HCT116 (cell line): ENCODE measurements around the gene KAT6B. TPM values are rescaled to one million over a fixed set of nuclear protein-coding genes. Genes with fewer than 3 reads are reported as not detected.

Experiments used
- ATAC-seq: fragments of 200-7000 bp; cut with Tn5 transposase; 2 replicates; pipeline ENCODE4 v1.9.1; 2020; ENCODE audit warnings: mild to moderate bottlenecking, moderate library complexity
- BruUV-seq: library from RNA; stranded (reverse); fragments of 400-500 nt; replicated peaks from 2 replicates; lab custom pipeline; 2021; lab: Mats Ljungman, UMichigan
- CTCF ChIA-PET: fragments of 300-600 bp; sonication (Branson Sonifier 250); formaldehyde crosslinking; loops from one replicate; lab custom pipeline; 2021; ENCODE audit warnings: antibody characterized with exemption; lab: Charles Lee
- POLR2A ChIA-PET: fragments of 300-600, 350-600 bp; sonication (Branson Sonifier 250); formaldehyde crosslinking; loops from one replicate; lab custom pipeline; 2021; ENCODE audit warnings: antibody characterized with exemption; lab: Charles Lee
- RAD21 ChIA-PET, 2 experiments: fragments of 300-600 bp; sonication (Branson Sonifier 250); formaldehyde crosslinking; loops; one replicate each; lab custom pipeline; 2023; ENCODE audit warnings: low total read pairs in 2 of 2; ENCODE audit not compliant: uncharacterized antibody in 2 of 2, unreplicated experiment in 2 of 2, low non-redundant PET in 1 of 2; lab: Charles Lee
- DNase-seq: peaks from one replicate; pipeline ENCODE4 v3.0.0-alpha.2; 2010; ENCODE audit warnings: low read depth, low spot score
- H2AFZ ChIP-seq: fragments of 200-600 bp; shearing (Covaris generic), sonication (generic); 2 replicates; pipeline ENCODE4 v1.6.1; 2017; ENCODE audit warnings: low read depth, mixed run types, mixed read lengths, antibody characterized with exemption, low read length; ENCODE audit not compliant: poor library complexity, severe bottlenecking
- H3K27ac ChIP-seq: 2 replicates; pipeline ENCODE4 v1.5.1; 2012; ENCODE audit warnings: low read depth, low read length
- H3K27me3 ChIP-seq: fragments of 200-600 bp; sonication (generic); 2 replicates; pipeline ENCODE4 v1.6.1; 2016; ENCODE audit warnings: mixed run types, low read length, mixed read lengths; ENCODE audit not compliant: insufficient read depth
- H3K36me3 ChIP-seq, 2 experiments: fragments of 200-500 bp in 1 of 2; fragments of 200-600 bp in 1 of 2; sonication (Bioruptor generic) in 1 of 2; sonication (generic) in 1 of 2; 2 replicates each; pipeline versions ENCODE4 v1.5.1 to v1.6.1; 2014 to 2016; ENCODE audit warnings: low read length in 2 of 2, inconsistent platforms in 1 of 2, mixed read lengths in 1 of 2, mixed run types in 1 of 2; ENCODE audit not compliant: insufficient read depth in 2 of 2, control insufficient read depth in 1 of 2
- H3K4me1 ChIP-seq, 2 experiments: fragments of 200-600 bp in 1 of 2; sonication (generic) in 1 of 2; 2 replicates each; pipeline versions ENCODE4 v1.5.1 to v1.6.1; 2012 to 2017; ENCODE audit warnings: low read length in 2 of 2, inconsistent platforms in 1 of 2, mild to moderate bottlenecking in 1 of 2, mixed read lengths in 1 of 2, mixed run types in 1 of 2, moderate library complexity in 1 of 2; ENCODE audit not compliant: insufficient read depth in 2 of 2, control insufficient read depth in 1 of 2
- H3K4me2 ChIP-seq: fragments of 200-600 bp; sonication (generic); 2 replicates; pipeline ENCODE4 v1.6.1; 2017; ENCODE audit warnings: mixed run types, low read length, mixed read lengths
- H3K4me3 ChIP-seq, 2 experiments: fragments of 200-600 bp in 1 of 2; sonication (generic) in 1 of 2; replicated peaks in 1 of 2; 2 replicates each; pipeline ENCODE4 v1.5.1; 2011 to 2016; ENCODE audit warnings: low read length in 2 of 2, control low read depth in 1 of 2, low read depth in 1 of 2, mild to moderate bottlenecking in 1 of 2, mixed read lengths in 1 of 2, mixed run types in 1 of 2
- H3K79me2 ChIP-seq: fragments of 200-600 bp; sonication (generic); 2 replicates; pipeline ENCODE4 v1.6.1; 2017; ENCODE audit warnings: mild to moderate bottlenecking, mixed run types, low read length, moderate library complexity, mixed read lengths; ENCODE audit not compliant: insufficient read depth
- H3K9ac ChIP-seq: fragments of 200-600 bp; sonication (generic); 2 replicates; pipeline ENCODE4 v1.6.1; 2016; ENCODE audit warnings: low read length, mixed read lengths
- H3K9me2 ChIP-seq: fragments of 200-600 bp; sonication (generic), shearing (Covaris generic); 2 replicates; pipeline ENCODE4 v1.6.1; 2017; ENCODE audit warnings: mixed run types, mild to moderate bottlenecking, moderate library complexity; ENCODE audit not compliant: insufficient read depth
- H3K9me3 ChIP-seq, 2 experiments: fragments of 200-500 bp in 1 of 2; fragments of 200-600 bp in 1 of 2; sonication (Bioruptor generic) in 1 of 2; sonication (generic) in 1 of 2; 2 replicates each; pipeline ENCODE4 v1.6.1; 2014 to 2017; ENCODE audit warnings: low read length in 2 of 2, mixed read lengths in 2 of 2, inconsistent platforms in 1 of 2, low read depth in 1 of 2, mild to moderate bottlenecking in 1 of 2, mixed run types in 1 of 2, moderate library complexity in 1 of 2; ENCODE audit not compliant: control insufficient read depth in 1 of 2, insufficient read depth in 1 of 2
- H4K20me1 ChIP-seq: fragments of 200-600 bp; sonication (generic), shearing (Covaris generic); 2 replicates; pipeline ENCODE4 v1.6.1; 2017; ENCODE audit warnings: mixed run types, mild to moderate bottlenecking, moderate library complexity; ENCODE audit not compliant: insufficient read depth
- CEBPB ChIP-seq: IDR thresholded peaks from 2 replicates; pipeline ENCODE4 v1.6.1; 2012; ENCODE audit warnings: low read depth
- CTCF ChIP-seq, 3 experiments: fragments of 200-600 bp in 1 of 3; sonication (generic) in 1 of 3; IDR thresholded peaks in 2 of 3; conservative IDR thresholded peaks in 1 of 3; 2 replicates each; pipeline ENCODE4 v1.5.1; 2012 to 2017; ENCODE audit warnings: low read depth in 2 of 3, low read length in 2 of 3, antibody characterized with exemption in 1 of 3, borderline replicate concordance in 1 of 3, control low read depth in 1 of 3, mild to moderate bottlenecking in 1 of 3, mixed read lengths in 1 of 3, mixed run types in 1 of 3, moderate library complexity in 1 of 3; ENCODE audit not compliant: insufficient read depth in 1 of 3
- ELF1 ChIP-seq: IDR thresholded peaks from 2 replicates; pipeline ENCODE4 v1.6.1; 2012; ENCODE audit warnings: low read depth, borderline replicate concordance
- EZH2 ChIP-seq: fragments of 200-600 bp; sonication (generic); IDR thresholded peaks from 2 replicates; pipeline ENCODE4 v1.6.1; 2017; ENCODE audit warnings: antibody characterized with exemption, mixed run types
- POLR2A ChIP-seq: IDR thresholded peaks from 2 replicates; pipeline ENCODE4 v1.7.0; 2011; ENCODE audit warnings: borderline replicate concordance; ENCODE audit not compliant: insufficient read depth, insufficient read length; ENCODE audit errors: extremely low read depth
- POLR2AphosphoS5 ChIP-seq: IDR thresholded peaks from 2 replicates; pipeline ENCODE4 v1.6.1; 2011; ENCODE audit warnings: mild to moderate bottlenecking, low read depth, low read length, moderate library complexity
- RAD21 ChIP-seq: IDR thresholded peaks from 2 replicates; pipeline ENCODE4 v1.6.1; 2012; ENCODE audit warnings: low read depth, mild to moderate bottlenecking
- REST ChIP-seq: IDR thresholded peaks from 2 replicates; pipeline ENCODE4 v1.6.1; 2012; ENCODE audit warnings: low read depth
- SP1 ChIP-seq: IDR thresholded peaks from 2 replicates; pipeline ENCODE4 v1.6.1; 2012; ENCODE audit warnings: low read depth
- TCF7L2 ChIP-seq: IDR thresholded peaks from 2 replicates; pipeline ENCODE4 v1.7.0; 2011; ENCODE audit warnings: borderline replicate concordance, inconsistent platforms; ENCODE audit not compliant: insufficient read depth, insufficient read length; ENCODE audit errors: extremely low read depth
- YY1 ChIP-seq: IDR thresholded peaks from 2 replicates; pipeline ENCODE4 v1.6.1; 2011; ENCODE audit warnings: low read length, low read depth, moderate library complexity, mild to moderate bottlenecking; ENCODE audit not compliant: insufficient replicate concordance; ENCODE audit errors: extremely low read depth
- ZBTB33 ChIP-seq: IDR thresholded peaks from 2 replicates; pipeline ENCODE4 v1.6.1; 2011; ENCODE audit warnings: mild to moderate bottlenecking, low read length, moderate library complexity; ENCODE audit not compliant: insufficient replicate concordance; ENCODE audit errors: extremely low read depth
- ZFX ChIP-seq: fragments of 450-650 bp; IDR thresholded peaks from 2 replicates; pipeline ENCODE4 v1.6.1; 2017
- intact Hi-C: fragments of 100-400 bp; cut with micrococcal nuclease; formaldehyde crosslinking; loops from 2 replicates; pipeline ENCODE4 v1.10.0; 2022
- total RNA-seq: library from RNA; stranded (reverse); gene quantifications from one replicate; pipeline ENCODE4 v1.2.1, GENCODE V29; 2021; ENCODE audit not compliant: unreplicated experiment

The KAT6B gene
- total RNA-seq, 1 experiment from 2014 or later, result 17.8 TPM

- TF ChIP-seq EZH2, result no peak
Observed at GRCh38 chr10:74867351-74867750, 41.0 kb downstream of the KAT6B start (continued).

- no peak overlapping the region for H3K4me3 ChIP-seq
- intact Hi-C loops, result loop anchor here (10.0 kb wide), 1 partner anchor 594 kb away; no protein-coding TSS in a partner anchor
- ATAC-seq (no peak), DNase-seq (no peak)
- H3K4me1 ChIP-seq, result no peaks in the 10 kb centered on the region
- TF ChIP-seq POLR2AphosphoS5 (no peak), RAD21 (no peak), ZBTB33 (no peak), ZFX (no peak), POLR2A (no peak), TCF7L2 (no peak), REST (no peak), SP1 (no peak), CEBPB (no peak), YY1 (no peak), CTCF (IDR thresholded peaks at IDR 0.05 in 2 of 3, conservative IDR thresholded peaks at IDR 0.05 in 1 of 3; ENCODE audit: borderline replicate concordance in 1 of 3, insufficient read depth in 1 of 3, low read depth in 2 of 3, low read length in 2 of 3) (no peak), ELF1 (no peak)
- no peaks in the 10 kb centered on the region for H3K9me3 ChIP-seq
- BruUV-seq, result no TSS peak
- no peak overlapping the region for H3K9ac ChIP-seq
- RAD21 ChIA-PET, result no interaction called here
- H3K79me2 ChIP-seq, result no peaks in the 10 kb centered on the region; the same call in 1 of the 2 replicates
- no peaks in the 10 kb centered on the region for H3K9me2 ChIP-seq
- CTCF ChIA-PET, result no interaction called here
- no peaks in the 10 kb centered on the region for H4K20me1 ChIP-seq
- H3K27me3 ChIP-seq, result no peaks in the 10 kb centered on the region
- H3K4me2 ChIP-seq, result no peak overlapping the region
- no peak overlapping the region for H3K27ac ChIP-seq
- H2AFZ ChIP-seq, result no peak overlapping the region
- POLR2A ChIA-PET, result no interaction called here
- H3K36me3 ChIP-seq, result no peaks in the 10 kb centered on the region
Observed at GRCh38 chr10:74868392-74868977, 42.1 kb downstream of the KAT6B start.
